ENCODE measurements around the gene SETD6.
"Not testable (repeated sequence)": the region's sequence is repeated elsewhere in the genome, so short reads cannot be mapped to it uniquely, and the experiment has no call there.

Gene SETD6

GRCh38 chr16:58515125-58515870, at the start of gene SETD6:
SETD6 (plus strand) TSS chr16:58515517; CDS start chr16:58515538, 21 bp downstream.
- peak; percentile 84 for DNase-seq (ENCODE audit: low spot score)

- no peak for DNase-seq (ENCODE audit: low spot score)
These were observed 49.5 kb upstream of the SETD6 start for GRCh38 chr16:58465817-58466216.

GRCh38 chr16:58466396-58466795, 48.9 kb upstream of the SETD6 start:
- DNase-seq (ENCODE audit: low spot score): no peak

- no peak for DNase-seq (ENCODE audit: low spot score)
These were observed 47.4 kb upstream of the SETD6 start for GRCh38 chr16:58467905-58468304.

- no peak for DNase-seq (ENCODE audit: low spot score)
These were observed 43.9 kb upstream of the SETD6 start for GRCh38 chr16:58471209-58471975.

GRCh38 chr16:58472266-58472665, 43.1 kb upstream of the SETD6 start:
- DNase-seq (ENCODE audit: low spot score): no peak

- no peak for DNase-seq (ENCODE audit: low spot score)
These were observed 42.5 kb upstream of the SETD6 start for GRCh38 chr16:58472827-58473226.

- no peak for DNase-seq (ENCODE audit: low spot score)
These were observed 41.0 kb upstream of the SETD6 start for GRCh38 chr16:58474296-58474695.

GRCh38 chr16:58475091-58475619, 40.2 kb upstream of the SETD6 start:
- no peak for DNase-seq (ENCODE audit: low spot score)

GRCh38 chr16:58476791-58477190, 38.5 kb upstream of the SETD6 start:
- no peak for DNase-seq (ENCODE audit: low spot score)

GRCh38 chr16:58478427-58478826, 36.9 kb upstream of the SETD6 start:
- no peak for DNase-seq (ENCODE audit: low spot score)

GRCh38 chr16:58481226-58481869, 34.0 kb upstream of the SETD6 start:
- DNase-seq (ENCODE audit: low spot score): no peak

GRCh38 chr16:58481931-58482330, 33.4 kb upstream of the SETD6 start:
- DNase-seq (ENCODE audit: low spot score): no peak

GRCh38 chr16:58485184-58485887, 30.0 kb upstream of the SETD6 start:
- DNase-seq (ENCODE audit: low spot score): no peak

GRCh38 chr16:58487566-58488351, 27.6 kb upstream of the SETD6 start:
- DNase-seq (ENCODE audit: low spot score): peak; percentile 75

- no peak for DNase-seq (ENCODE audit: low spot score)
These were observed 26.8 kb upstream of the SETD6 start for GRCh38 chr16:58488531-58488930.

- no peak for DNase-seq (ENCODE audit: low spot score)
These were observed 25.3 kb upstream of the SETD6 start for GRCh38 chr16:58490065-58490464.

- not testable (repeated sequence) for DNase-seq (ENCODE audit: low spot score)
These were observed 24.8 kb upstream of the SETD6 start for GRCh38 chr16:58490539-58490938.

GRCh38 chr16:58492066-58492465, 23.3 kb upstream of the SETD6 start:
- DNase-seq (ENCODE audit: low spot score): no peak

- no peak for DNase-seq (ENCODE audit: low spot score)
These were observed 22.6 kb upstream of the SETD6 start for GRCh38 chr16:58492735-58493134.

GRCh38 chr16:58493756-58494431, 21.4 kb upstream of the SETD6 start:
- DNase-seq (ENCODE audit: low spot score): no peak

Data from putamen (tissue), 1 donor.